Osteoblast (primary cell): ENCODE measurements around the gene ZFY. TPM values are rescaled to one million over a fixed set of nuclear protein-coding genes. Genes with fewer than 3 reads are reported as not detected.
"Not testable (repeated sequence)": the region's sequence is repeated elsewhere in the genome, so short reads cannot be mapped to it uniquely, and the experiment has no call there.

Experiments
- DNase-seq: peaks from one replicate; pipeline ENCODE4 v3.0.0; 2011; ENCODE audit warnings: low spot score, mixed read lengths; ENCODE audit not compliant: insufficient read length; ENCODE audit errors: missing footprints
- H2AFZ ChIP-seq: 2 replicates; pipeline ENCODE4 v1.6.0; 2011; ENCODE audit warnings: mild to moderate bottlenecking, low read length
- H3K27ac ChIP-seq: 2 replicates; pipeline ENCODE4 v1.5.1; 2011; ENCODE audit warnings: mild to moderate bottlenecking, low read depth, low read length, moderate library complexity
- H3K27me3 ChIP-seq: 2 replicates; pipeline ENCODE4 v1.6.0; 2012; ENCODE audit warnings: mild to moderate bottlenecking, control low read depth, inconsistent platforms, low read length, moderate library complexity; ENCODE audit not compliant: insufficient read depth
- H3K36me3 ChIP-seq: 2 replicates; pipeline ENCODE4 v1.5.1; 2011; ENCODE audit warnings: mild to moderate bottlenecking, low read length, control low read depth, moderate library complexity; ENCODE audit not compliant: insufficient read depth
- H3K4me1 ChIP-seq: 2 replicates; pipeline ENCODE4 v1.5.1; 2011; ENCODE audit warnings: mild to moderate bottlenecking, low read length, control low read depth, moderate library complexity; ENCODE audit not compliant: insufficient read depth
- H3K4me2 ChIP-seq: 2 replicates; pipeline ENCODE4 v1.6.0; 2011; ENCODE audit warnings: mild to moderate bottlenecking, low read length; ENCODE audit not compliant: insufficient read depth
- H3K4me3 ChIP-seq: fragments of 200-600 bp; sonication (generic); 3 replicates; pipeline ENCODE4 v1.5.1; 2012; ENCODE audit warnings: mild to moderate bottlenecking, low read length, inconsistent platforms; ENCODE audit not compliant: insufficient read depth
- H3K79me2 ChIP-seq: 2 replicates; pipeline ENCODE4 v1.6.0; 2012; ENCODE audit warnings: mild to moderate bottlenecking, low read length, control low read depth, inconsistent platforms; ENCODE audit not compliant: insufficient read depth
- H3K9me3 ChIP-seq: 2 replicates; pipeline ENCODE4 v1.5.1; 2011; ENCODE audit warnings: low read depth, low read length, control low read depth
- H4K20me1 ChIP-seq: 2 replicates; pipeline ENCODE4 v1.6.0; 2012; ENCODE audit warnings: mild to moderate bottlenecking, low read length, control low read depth; ENCODE audit not compliant: insufficient read depth
- CTCF ChIP-seq: IDR thresholded peaks from 2 replicates; pipeline ENCODE4 v1.5.1; 2011; ENCODE audit warnings: mild to moderate bottlenecking, low read depth, low read length, moderate library complexity; ENCODE audit errors: extremely low read depth
- total RNA-seq: library from RNA; depleted of rRNA; stranded (reverse); fragments of >200 nt; gene quantifications from 2 replicates; pipeline ENCODE4 v1.2.3, GENCODE V29; 2012

Gene ZFY
- total RNA-seq, 1 donor, result 21.7 TPM

GRCh38 chrY:3003516-3003830 lies 68.3 kb downstream of the ZFY start:
- H3K27me3 ChIP-seq, result no peaks in the 10 kb centered on the region
- H2AFZ ChIP-seq, result no peak overlapping the region
- H3K79me2 ChIP-seq, result no peaks in the 10 kb centered on the region
- H3K27ac ChIP-seq, result no peak overlapping the region
- H3K36me3 ChIP-seq, result no peaks in the 10 kb centered on the region
- no peak for DNase-seq
- no peaks in the 10 kb centered on the region for H3K9me3 ChIP-seq
- no peaks in the 10 kb centered on the region for H3K4me1 ChIP-seq
- TF ChIP-seq CTCF, result no peak
- no peak overlapping the region for H3K4me2 ChIP-seq
- no peaks in the 10 kb centered on the region for H4K20me1 ChIP-seq
- no peak overlapping the region for H3K4me3 ChIP-seq

- no peak overlapping the region for H3K4me3 ChIP-seq
- H2AFZ ChIP-seq, result no peak overlapping the region
- no peak overlapping the region for H3K4me2 ChIP-seq
- no peaks in the 10 kb centered on the region for H3K79me2 ChIP-seq
- no peak overlapping the region for H3K27ac ChIP-seq
- H3K36me3 ChIP-seq, result no peaks in the 10 kb centered on the region
- H3K9me3 ChIP-seq, result no peaks in the 10 kb centered on the region
- DNase-seq, result no peak
- H3K27me3 ChIP-seq, result no peaks in the 10 kb centered on the region
- H4K20me1 ChIP-seq, result no peaks in the 10 kb centered on the region
- TF ChIP-seq CTCF, result no peak
- no peaks in the 10 kb centered on the region for H3K4me1 ChIP-seq
Measured at GRCh38 chrY:3003846-3004245, 68.7 kb downstream of the ZFY start.

- not testable (repeated sequence) for H3K79me2 ChIP-seq, DNase-seq, H3K4me2 ChIP-seq, H3K27ac ChIP-seq, H4K20me1 ChIP-seq, H3K36me3 ChIP-seq, H2AFZ ChIP-seq, H3K4me1 ChIP-seq, H3K9me3 ChIP-seq, H3K27me3 ChIP-seq, H3K4me3 ChIP-seq
Measured at GRCh38 chrY:3006031-3006430, 70.8 kb downstream of the ZFY start.

GRCh38 chrY:3007967-3008366 lies 72.8 kb downstream of the ZFY start:
- Histone ChIP-seq H3K9me3 (no peaks in the 10 kb centered on the region), H3K27me3 (no peaks in the 10 kb centered on the region), H3K27ac (no peak overlapping the region), H2AFZ (no peak overlapping the region), H3K36me3 (no peaks in the 10 kb centered on the region), H3K4me3 (no peak overlapping the region), H3K4me2 (no peak overlapping the region), H3K79me2 (no peaks in the 10 kb centered on the region), H4K20me1 (no peaks in the 10 kb centered on the region), H3K4me1 (no peaks in the 10 kb centered on the region)
- DNase-seq, result no peak
- TF ChIP-seq CTCF, result no peak

- no peak for TF ChIP-seq CTCF
- Histone ChIP-seq H3K36me3 (no peaks in the 10 kb centered on the region), H3K27ac (no peak overlapping the region), H3K9me3 (no peaks in the 10 kb centered on the region), H3K4me3 (no peak overlapping the region), H3K79me2 (no peaks in the 10 kb centered on the region), H3K4me2 (no peak overlapping the region), H3K27me3 (no peaks in the 10 kb centered on the region), H4K20me1 (no peaks in the 10 kb centered on the region), H3K4me1 (no peaks in the 10 kb centered on the region), H2AFZ (no peak overlapping the region)
- DNase-seq, result no peak
Measured at GRCh38 chrY:3012226-3012625, 77.0 kb downstream of the ZFY start.
